K562 (cell line): Measurements from ENCODE around the gene SYNRG. TPM values are rescaled to one million over a fixed set of nuclear protein-coding genes. Genes with fewer than 3 reads are reported as not detected.

Experiments used
- CXXC5 ChIP-seq: fragments of 250-450 bp; sonication (Bioruptor Pico); IDR thresholded peaks from 2 replicates; pipeline ENCODE4 v1.8.0; 2022; ENCODE audit warnings: inconsistent platforms, mild to moderate bottlenecking, moderate library complexity
- ELF1 ChIP-seq: fragments of 200-800 bp; sonication (Bioruptor generic); IDR thresholded peaks from 2 replicates; pipeline ENCODE4 v1.6.1; 2016; ENCODE audit warnings: missing genetic modification characterization, missing compliant biosample characterization
- EP400 ChIP-seq: fragments of 450-650 bp; IDR thresholded peaks from 2 replicates; pipeline ENCODE4 v1.6.1; 2017; ENCODE audit warnings: antibody characterized with exemption, mild to moderate bottlenecking, moderate library complexity
- GABPB2 ChIP-seq: fragments of 250-450 bp; sonication (Bioruptor Pico); conservative IDR thresholded peaks from 2 replicates; pipeline ENCODE4 v1.5.1; 2021; ENCODE audit warnings: mild to moderate bottlenecking
- HES1 ChIP-seq: fragments of 450-650 bp; IDR thresholded peaks from 2 replicates; pipeline ENCODE4 v1.6.1; 2016; ENCODE audit warnings: low read depth, mild to moderate bottlenecking, moderate library complexity
- RBM25 ChIP-seq: fragments of 200-400 bp; formaldehyde crosslinking; IDR thresholded peaks from 2 replicates; pipeline ENCODE4 v1.6.1; 2018; ENCODE audit warnings: low read length, low read depth, moderate library complexity; ENCODE audit not compliant: severe bottlenecking
- SAFB2 ChIP-seq: fragments of 200-400 bp; formaldehyde crosslinking; IDR thresholded peaks from 2 replicates; pipeline ENCODE4 v1.6.1; 2018; ENCODE audit warnings: borderline replicate concordance, low read length, low read depth, moderate library complexity; ENCODE audit not compliant: severe bottlenecking
- SPI1 ChIP-seq: IDR thresholded peaks from 2 replicates; pipeline ENCODE4 v1.6.1; 2011; ENCODE audit warnings: low read depth, low read length, control low read depth, borderline replicate concordance
- SUPT5H ChIP-seq: fragments of 450-650 bp; IDR thresholded peaks from 2 replicates; pipeline ENCODE4 v1.6.1; 2016
- ZBED1 ChIP-seq: IDR thresholded peaks from 2 replicates; pipeline ENCODE4 v1.6.1; 2014
- ZC3H8 ChIP-seq: fragments of 450-650 bp; IDR thresholded peaks from 2 replicates; pipeline ENCODE4 v1.6.1; 2017
- ZNF165 ChIP-seq: fragments of 250-450 bp; sonication (Bioruptor Pico); IDR thresholded peaks from 2 replicates; pipeline ENCODE4 v1.4.0; 2020; ENCODE audit warnings: borderline replicate concordance
- ZNF551 ChIP-seq: fragments of 250-450 bp; sonication (Bioruptor Pico); IDR thresholded peaks from 2 replicates; pipeline ENCODE4 v1.5.0; 2021; ENCODE audit warnings: mild to moderate bottlenecking, moderate library complexity
- ZNF644 ChIP-seq: fragments of 200-800 bp; sonication (Bioruptor generic); IDR thresholded peaks from 2 replicates; pipeline ENCODE4 v1.6.1; 2016; ENCODE audit warnings: low read depth, missing genetic modification characterization, missing compliant biosample characterization
- ZZZ3 ChIP-seq: fragments of 450-650 bp; IDR thresholded peaks from 2 replicates; pipeline ENCODE4 v1.6.1; 2016; ENCODE audit warnings: antibody characterized with exemption, mild to moderate bottlenecking, moderate library complexity
- polyA plus RNA-seq, 8 experiments: library from polyadenylated mRNA; depleted of rRNA in 4 of 8; stranded (reverse) in 5 of 8; unstranded in 3 of 8; fragments of >200 nt; fragmentation: Nextera tagmentation in 2 of 8; fragmentation: Illumina TruSeq in 1 of 8; extraction: Ambion mirVana in 2 of 8; extraction: Trizol in 1 of 8; gene quantifications; 2 replicates each; pipeline versions ENCODE4 v1.2.1 to v1.2.3, GENCODE V29; 2011 to 2014; ENCODE audit warnings: inconsistent platforms in 1 of 8, missing spikeins in 1 of 8
- total RNA-seq, 7 experiments: library from RNA; depleted of rRNA in 6 of 7; stranded (reverse); fragments of >200 nt in 6 of 7; fragmentation: Illumina TruSeq in 2 of 7; extraction: Trizol in 2 of 7; gene quantifications; 2 replicates each; pipeline versions ENCODE4 v1.2.1 to v1.2.3, GENCODE V29; 2011 to 2021; ENCODE audit warnings: low replicate concordance in 1 of 7
- TF ChIP-seq, protein P1 (sequence below): IDR thresholded peaks from 2 replicates; pipeline ENCODE4 v1.6.1; 2011; ENCODE audit warnings: borderline replicate concordance, low read depth, mild to moderate bottlenecking, moderate library complexity, low read length; ENCODE audit not compliant: insufficient read depth, poor library complexity, severe bottlenecking
- TF ChIP-seq, protein P2 (sequence below): fragments of 450-650 bp; IDR thresholded peaks from 2 replicates; pipeline ENCODE4 v1.7.0; 2016; ENCODE audit warnings: borderline replicate concordance
- TF ChIP-seq, protein P3 (sequence below), 2 experiments: fragments of 450-650 bp in 1 of 2; IDR thresholded peaks; 2 replicates each; pipeline ENCODE4 v1.6.1; 2011 to 2017; ENCODE audit warnings: low read depth in 2 of 2, antibody characterized with exemption in 1 of 2, borderline replicate concordance in 1 of 2, low read length in 1 of 2, mild to moderate bottlenecking in 1 of 2, mixed read lengths in 1 of 2; ENCODE audit not compliant: control insufficient read depth in 1 of 2

SYNRG gene
- total and polyA plus RNA-seq, 9 of the 15 experiments (the other 6 are each of a cell fraction or from before 2014, with no cell fraction given), result 2.9 to 28.2 (median 15.1) TPM

- TF ChIP-seq, protein P1, sequence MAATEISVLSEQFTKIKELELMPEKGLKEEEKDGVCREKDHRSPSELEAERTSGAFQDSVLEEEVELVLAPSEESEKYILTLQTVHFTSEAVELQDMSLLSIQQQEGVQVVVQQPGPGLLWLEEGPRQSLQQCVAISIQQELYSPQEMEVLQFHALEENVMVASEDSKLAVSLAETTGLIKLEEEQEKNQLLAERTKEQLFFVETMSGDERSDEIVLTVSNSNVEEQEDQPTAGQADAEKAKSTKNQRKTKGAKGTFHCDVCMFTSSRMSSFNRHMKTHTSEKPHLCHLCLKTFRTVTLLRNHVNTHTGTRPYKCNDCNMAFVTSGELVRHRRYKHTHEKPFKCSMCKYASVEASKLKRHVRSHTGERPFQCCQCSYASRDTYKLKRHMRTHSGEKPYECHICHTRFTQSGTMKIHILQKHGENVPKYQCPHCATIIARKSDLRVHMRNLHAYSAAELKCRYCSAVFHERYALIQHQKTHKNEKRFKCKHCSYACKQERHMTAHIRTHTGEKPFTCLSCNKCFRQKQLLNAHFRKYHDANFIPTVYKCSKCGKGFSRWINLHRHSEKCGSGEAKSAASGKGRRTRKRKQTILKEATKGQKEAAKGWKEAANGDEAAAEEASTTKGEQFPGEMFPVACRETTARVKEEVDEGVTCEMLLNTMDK, result peak; percentile 97
- TF ChIP-seq RBM25, result no peak
- no peak for TF ChIP-seq ZNF165 (CRISPR knock-in tag)
- no peak for TF ChIP-seq ZZZ3
- TF ChIP-seq, protein P2, sequence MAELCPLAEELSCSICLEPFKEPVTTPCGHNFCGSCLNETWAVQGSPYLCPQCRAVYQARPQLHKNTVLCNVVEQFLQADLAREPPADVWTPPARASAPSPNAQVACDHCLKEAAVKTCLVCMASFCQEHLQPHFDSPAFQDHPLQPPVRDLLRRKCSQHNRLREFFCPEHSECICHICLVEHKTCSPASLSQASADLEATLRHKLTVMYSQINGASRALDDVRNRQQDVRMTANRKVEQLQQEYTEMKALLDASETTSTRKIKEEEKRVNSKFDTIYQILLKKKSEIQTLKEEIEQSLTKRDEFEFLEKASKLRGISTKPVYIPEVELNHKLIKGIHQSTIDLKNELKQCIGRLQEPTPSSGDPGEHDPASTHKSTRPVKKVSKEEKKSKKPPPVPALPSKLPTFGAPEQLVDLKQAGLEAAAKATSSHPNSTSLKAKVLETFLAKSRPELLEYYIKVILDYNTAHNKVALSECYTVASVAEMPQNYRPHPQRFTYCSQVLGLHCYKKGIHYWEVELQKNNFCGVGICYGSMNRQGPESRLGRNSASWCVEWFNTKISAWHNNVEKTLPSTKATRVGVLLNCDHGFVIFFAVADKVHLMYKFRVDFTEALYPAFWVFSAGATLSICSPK, result no peak
- TF ChIP-seq CXXC5 (CRISPR knock-in tag), result peak; percentile 95
- TF ChIP-seq SPI1, result no peak
- no peak for TF ChIP-seq SAFB2
- peak; percentile 48; the same call in 1 of the 2 replicates for TF ChIP-seq EP400
- TF ChIP-seq ZC3H8, result no peak
- peak; percentile 95 for TF ChIP-seq ELF1 (tag)
- TF ChIP-seq ZNF551 (CRISPR knock-in tag), result 0 out of 2 replicates have a peak, but pooled peaks have one; percentile 37
- peak; percentile 76; the same call in 1 of the 2 replicates for TF ChIP-seq ZBED1
- TF ChIP-seq ZNF644 (tag), result 0 out of 2 replicates have a peak, but pooled peaks have one; percentile 43
- 0 out of 2 replicates have a peak, but pooled peaks have one; percentile 50 for TF ChIP-seq HES1
- TF ChIP-seq, protein P3, sequence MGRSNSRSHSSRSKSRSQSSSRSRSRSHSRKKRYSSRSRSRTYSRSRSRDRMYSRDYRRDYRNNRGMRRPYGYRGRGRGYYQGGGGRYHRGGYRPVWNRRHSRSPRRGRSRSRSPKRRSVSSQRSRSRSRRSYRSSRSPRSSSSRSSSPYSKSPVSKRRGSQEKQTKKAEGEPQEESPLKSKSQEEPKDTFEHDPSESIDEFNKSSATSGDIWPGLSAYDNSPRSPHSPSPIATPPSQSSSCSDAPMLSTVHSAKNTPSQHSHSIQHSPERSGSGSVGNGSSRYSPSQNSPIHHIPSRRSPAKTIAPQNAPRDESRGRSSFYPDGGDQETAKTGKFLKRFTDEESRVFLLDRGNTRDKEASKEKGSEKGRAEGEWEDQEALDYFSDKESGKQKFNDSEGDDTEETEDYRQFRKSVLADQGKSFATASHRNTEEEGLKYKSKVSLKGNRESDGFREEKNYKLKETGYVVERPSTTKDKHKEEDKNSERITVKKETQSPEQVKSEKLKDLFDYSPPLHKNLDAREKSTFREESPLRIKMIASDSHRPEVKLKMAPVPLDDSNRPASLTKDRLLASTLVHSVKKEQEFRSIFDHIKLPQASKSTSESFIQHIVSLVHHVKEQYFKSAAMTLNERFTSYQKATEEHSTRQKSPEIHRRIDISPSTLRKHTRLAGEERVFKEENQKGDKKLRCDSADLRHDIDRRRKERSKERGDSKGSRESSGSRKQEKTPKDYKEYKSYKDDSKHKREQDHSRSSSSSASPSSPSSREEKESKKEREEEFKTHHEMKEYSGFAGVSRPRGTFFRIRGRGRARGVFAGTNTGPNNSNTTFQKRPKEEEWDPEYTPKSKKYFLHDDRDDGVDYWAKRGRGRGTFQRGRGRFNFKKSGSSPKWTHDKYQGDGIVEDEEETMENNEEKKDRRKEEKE (IDR thresholded peaks at IDR 0.05; ENCODE audit: borderline replicate concordance in 1 of 2, control insufficient read depth in 1 of 2, low read depth in 2 of 2, low read length in 1 of 2), result no peak
- TF ChIP-seq GABPB2 (CRISPR knock-in tag), result 0 out of 2 replicates have a peak, but pooled peaks have one; percentile 33
- TF ChIP-seq SUPT5H, result peak; percentile 78
Measured at GRCh38 chr17:37609170-37610040, at the start of gene SYNRG (continued).
